Endometrium (tissue), 2 donors: ENCODE measurements around the gene MACF1.
"Not testable (repeated sequence)": the region's sequence is repeated elsewhere in the genome, so short reads cannot be mapped to it uniquely, and the experiment has no call there.

ENCODE experiments used
- FAIRE-seq: peaks from 2 replicates; lab custom pipeline; 2012; peaks lifted over from hg19 to GRCh38; lab: Jason Lieb, UNC
- donor health status: control.
- donor health status: control.

MACF1 gene

DNA sequence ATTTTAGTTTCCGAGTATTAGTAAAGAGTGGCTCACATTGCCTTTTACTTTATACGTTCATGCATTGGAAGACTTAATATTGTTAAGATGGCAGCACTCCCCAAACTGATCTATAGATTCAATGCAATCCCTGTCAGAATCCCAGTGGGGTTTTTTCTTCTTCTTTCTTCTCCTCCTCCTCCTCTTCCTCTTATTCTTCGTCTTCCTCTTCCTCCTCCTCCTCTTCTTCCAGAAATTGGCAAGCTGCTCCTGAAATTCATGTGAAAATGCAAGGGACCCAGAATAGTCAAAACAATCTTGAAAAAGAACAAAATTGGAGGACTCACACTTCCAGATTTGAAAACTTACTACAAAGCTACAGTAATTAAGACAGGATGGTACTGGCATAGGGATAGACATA is 23.2 kb upstream of the MACF1 start:
- FAIRE-seq, result no peak

DNA sequence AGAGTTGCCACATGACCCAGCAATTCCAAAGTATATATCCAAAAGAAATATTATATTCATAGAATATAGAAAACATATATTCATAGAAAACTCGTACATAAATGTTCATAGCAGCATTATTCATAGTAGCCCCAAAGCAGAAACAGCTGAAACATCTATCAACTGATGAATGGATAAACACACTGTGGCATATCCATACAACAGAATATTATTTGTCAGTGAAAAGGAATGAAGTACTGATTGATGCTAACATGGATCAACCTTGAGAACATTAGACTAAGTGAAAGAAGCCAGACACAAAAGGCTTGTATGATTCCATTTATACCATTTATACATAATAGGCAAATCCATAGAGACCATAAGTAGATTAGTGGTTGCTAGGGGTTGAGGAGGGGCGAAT is 21.7 kb upstream of the MACF1 start:
- FAIRE-seq, result no peak

DNA sequence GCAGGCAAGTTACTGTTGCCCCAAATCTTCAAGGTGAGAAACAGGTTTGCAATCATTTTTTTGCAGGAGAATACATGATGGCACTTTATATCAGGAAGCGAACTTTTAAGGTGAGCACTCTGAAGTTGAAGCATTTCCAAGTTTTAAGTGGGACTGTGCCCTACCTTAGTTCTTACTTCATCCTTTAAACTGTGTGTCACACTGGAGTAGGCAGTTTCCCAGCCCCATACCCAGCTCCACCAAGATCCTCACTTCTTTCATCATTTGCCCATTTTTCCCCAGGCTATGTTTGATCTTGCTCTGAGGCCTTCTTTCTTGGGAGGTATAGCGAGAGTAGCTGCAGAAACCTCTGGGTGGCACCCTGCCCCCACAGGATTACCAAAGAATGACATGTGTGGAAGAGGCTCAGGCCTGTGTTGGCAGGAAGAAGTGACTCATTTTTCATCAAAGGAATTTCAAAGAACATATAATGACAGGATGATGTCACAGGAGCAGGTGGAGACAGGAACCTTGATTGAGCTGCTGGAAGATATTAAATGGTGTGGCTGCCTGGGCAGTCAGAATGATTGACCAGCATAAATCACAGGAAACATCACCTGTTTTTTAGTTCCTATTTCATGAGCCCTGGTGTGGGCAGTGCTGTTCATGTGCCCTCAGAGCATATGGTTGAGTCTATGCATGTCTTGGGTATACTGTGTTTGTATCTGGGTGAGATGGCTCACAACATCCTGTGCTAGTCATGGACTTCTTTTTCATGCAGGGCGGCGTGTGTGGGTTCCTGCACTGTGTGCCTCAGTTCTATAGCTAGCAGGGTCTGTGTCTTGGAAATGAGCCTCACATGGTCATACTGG is 20.8 kb upstream of the MACF1 start:
- no peak for FAIRE-seq

DNA sequence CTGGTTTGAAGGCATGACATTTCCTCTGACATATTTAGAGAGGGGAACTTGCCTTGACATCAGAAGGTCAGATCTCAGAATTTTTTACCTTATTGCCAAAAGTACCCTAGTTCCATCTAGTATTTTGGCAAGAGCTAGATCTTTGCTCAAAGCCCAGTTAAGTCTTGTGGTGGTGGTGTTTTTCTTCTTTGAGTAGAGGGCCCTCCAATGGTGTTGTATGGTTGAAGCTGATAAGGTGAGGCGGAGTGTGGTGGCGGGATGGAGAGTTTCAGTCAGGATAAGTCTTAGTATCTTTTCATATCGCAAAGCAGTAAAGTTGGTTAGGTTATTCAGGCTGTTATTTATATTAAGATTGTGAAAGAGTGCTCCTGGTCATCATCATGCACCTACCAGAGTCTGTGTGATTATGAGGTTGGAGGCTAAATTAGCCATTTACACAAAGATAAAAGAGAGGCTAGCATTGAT is 20.1 kb upstream of the MACF1 start:
- no peak for FAIRE-seq

DNA sequence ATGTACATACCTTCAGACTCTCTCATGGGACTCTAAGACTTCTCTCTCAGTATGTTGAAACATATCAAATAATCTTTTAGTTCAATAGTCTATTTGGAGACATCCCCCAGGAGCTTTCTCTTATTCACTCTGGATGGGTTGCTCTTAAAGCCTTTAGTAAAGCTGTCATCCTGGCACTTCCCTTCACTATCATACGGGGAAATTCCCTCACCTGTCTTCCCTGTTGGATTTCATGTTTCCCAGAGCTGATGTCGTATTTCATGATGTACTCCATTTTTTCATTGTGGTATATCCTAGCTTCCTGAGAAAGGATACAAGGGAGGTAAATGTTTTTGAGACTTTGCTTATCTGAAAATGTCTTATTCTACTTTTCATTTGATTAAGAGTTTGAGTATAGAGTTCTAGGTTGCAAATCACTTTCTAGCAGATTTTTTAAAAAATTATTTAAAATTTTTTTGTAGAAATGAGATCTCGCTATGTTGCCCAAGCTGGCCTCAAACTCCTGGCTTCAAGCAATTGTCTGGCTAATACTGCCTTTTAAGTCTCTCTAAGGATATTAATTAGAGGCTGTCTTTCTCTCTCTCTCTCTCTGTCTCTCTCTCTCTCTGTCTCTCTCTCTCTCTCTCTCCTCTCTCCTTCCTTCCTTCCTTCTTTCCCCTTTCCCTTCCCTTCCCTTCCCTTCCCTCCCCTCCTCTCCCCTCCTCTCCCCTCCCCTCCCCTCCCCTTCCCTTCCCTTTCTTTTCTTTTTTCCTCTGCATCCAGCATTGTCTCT is 17.0 kb upstream of the MACF1 start:
- no peak for FAIRE-seq

DNA sequence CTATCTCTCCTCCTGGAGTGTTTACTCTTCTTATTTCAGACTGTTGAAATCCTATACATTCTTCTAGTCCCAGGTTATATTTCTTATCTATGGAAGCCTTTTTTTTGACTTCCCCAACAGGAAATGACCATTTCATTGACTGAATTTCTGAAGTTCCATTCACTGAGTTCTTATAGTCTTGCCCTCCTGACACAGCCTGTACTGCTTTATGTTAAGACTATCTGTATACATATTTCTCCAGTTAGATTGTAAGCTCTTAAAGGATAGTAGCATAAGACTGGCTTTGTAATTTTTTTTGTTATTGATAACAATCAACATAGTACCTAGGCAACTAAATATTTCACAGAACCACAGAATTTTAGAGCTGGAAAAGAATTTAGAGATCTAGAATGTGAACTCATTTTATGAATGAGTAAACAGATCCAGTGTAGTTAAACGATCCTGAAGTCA is 14.9 kb upstream of the MACF1 start:
- no peak for FAIRE-seq

DNA sequence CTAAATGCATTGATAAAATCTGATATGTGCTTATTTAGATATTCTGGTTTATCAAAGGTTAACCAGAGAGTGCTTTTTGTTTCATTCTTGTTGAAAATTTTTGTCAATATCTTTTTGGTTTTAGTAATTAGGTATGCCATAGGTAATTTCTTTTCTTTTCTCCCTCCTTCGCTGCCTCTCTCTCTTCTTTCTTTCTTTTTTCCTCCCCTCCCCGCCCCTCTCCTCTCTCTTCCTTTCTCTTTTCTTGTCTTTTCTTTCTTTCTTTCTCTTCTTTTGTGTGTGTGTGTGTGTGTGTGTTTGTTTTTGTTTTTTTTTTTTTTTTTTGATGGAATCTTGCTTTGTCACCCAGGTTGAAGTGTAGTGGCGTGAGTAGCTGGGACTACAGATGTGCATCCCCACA is 14.4 kb upstream of the MACF1 start:
- no peak for FAIRE-seq

DNA sequence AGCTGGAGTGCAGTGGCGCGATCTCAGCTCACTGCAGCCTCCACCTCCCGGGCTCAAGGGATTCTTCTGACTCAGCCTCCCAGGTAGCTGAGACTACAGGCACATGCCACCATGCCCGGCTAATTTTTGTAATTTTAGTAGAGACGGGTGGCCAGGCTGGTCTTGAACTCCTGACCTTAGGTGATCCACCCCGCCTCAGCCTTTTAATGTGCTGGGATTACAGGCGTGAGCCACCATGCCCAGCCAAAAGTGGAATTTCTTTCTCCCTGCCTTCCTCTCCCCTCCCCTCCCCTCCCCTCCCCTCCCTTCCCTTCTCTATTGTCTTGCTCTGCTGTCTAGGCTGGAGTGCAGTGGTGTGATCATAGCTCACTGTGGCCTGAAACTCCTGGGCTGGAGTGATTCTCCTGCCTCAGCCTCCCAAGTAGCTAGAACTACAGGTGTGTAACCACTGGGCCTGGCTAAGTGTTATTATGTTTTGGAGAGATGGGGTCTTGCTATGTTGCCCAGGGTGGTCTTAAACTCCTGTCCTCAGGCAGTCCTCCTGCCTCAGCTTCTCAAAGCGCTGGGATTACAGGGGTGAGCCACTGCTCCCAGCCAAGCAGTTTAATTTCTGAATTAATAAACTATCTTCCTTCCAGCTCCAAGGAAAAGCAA is 10.0 kb upstream of the MACF1 start:
- no peak for FAIRE-seq

DNA sequence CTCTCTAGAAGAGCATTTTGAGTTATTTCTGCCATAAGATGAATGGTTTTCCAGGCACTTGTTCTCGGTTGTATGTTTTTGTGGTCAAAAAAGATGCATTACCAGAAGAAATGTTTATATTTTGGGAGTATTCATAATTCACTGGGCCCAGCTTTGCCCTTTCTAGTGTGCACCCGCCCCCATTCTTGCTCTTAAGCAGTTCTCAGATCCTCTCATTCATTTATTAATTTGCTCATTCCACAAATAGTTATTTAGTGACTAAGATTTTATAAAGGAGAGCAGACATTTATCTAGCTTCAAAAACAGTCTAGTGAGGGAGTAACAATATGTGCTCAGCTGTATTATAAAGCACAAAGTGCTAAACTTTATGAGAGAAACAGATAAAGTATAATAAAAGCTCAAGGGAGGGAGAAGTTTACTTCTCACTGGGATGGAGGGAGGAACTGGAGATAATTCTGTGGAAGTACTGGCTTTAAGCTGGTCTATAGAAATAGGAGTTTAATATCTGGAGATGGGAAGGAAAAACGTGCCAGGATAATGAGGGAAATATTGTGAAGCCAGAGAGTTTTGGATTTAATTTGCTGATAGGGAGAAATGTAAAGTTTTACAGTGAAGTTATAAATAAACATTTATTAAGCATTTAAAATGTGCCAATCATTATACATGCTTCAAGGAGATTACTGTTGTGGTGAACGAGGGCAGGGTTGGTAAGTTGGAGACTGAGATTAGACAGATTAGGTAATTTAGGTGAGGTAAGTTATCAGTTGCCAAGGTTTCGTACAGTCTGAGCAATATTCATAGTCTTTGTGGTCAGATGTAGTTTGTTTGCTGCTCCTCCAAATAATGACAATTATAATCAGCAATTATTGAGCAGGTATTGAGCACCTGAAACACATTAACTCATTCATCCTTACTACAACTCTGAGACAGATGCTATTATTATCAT is 9.1 kb upstream of the MACF1 start:
- FAIRE-seq, result peak; percentile 85

DNA sequence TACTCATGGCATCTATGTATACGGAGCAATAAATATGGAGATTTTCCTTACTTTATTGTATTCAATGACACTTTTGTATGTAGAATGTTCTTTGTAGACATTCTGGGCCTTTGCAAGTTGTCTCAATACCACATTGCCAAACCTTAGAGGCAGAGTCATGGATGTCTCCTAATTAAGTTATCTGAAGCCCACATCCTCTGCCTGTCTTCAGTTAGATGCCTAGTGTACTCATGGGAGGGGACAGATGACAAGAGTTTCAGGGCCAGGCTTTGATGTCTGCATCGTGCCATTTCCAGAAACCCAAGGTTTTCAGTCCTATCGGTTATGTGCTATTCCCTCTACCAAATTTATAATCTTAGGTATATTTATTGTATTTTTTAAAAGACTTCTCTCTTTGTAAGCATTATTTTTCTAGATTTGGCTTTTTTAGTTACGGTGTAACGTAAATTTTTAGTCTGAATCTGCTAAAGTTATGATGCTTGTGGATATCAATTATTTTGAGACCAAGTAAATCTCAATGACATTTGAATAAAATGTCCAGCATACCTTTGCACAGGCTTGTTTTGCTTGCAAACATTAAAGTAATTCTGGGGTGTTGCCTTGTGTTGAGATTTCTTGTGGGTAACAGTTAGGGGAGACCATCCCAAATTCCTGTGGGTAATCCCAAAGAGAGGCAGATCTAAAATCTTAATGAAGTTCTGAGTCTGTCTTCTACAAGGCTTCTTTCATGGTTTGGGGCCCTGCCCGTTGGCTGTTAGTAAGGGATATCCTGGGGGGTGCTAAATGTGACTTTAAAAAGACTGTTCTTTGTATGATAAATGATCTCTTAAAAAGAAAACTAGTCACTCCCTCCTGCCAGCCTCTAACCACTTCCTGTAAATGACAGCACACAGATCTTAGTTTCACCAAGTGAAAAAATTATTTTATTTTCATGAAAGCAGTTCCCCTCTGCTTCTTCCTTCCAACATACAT is 8.0 kb upstream of the MACF1 start:
- FAIRE-seq, result no peak

DNA sequence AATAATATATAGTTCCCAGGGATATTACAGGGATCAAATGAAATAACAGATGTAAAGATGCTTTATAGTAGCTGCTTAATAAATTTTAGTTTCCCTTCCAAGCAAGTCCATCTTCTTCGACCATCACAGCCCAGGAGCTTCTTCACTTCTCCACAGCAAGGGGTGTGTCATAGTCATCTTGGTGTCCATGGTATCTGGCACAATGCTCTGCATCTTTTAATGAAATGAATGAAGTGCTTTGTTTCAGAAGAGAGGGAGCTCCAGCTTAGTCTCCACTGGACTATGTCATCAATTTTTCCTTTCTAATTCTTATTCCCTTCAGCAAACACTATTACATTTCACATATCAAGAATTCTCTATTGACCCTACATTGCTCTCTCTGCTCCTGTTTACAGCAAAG is 4.9 kb upstream of the MACF1 start:
- FAIRE-seq, result no peak

DNA sequence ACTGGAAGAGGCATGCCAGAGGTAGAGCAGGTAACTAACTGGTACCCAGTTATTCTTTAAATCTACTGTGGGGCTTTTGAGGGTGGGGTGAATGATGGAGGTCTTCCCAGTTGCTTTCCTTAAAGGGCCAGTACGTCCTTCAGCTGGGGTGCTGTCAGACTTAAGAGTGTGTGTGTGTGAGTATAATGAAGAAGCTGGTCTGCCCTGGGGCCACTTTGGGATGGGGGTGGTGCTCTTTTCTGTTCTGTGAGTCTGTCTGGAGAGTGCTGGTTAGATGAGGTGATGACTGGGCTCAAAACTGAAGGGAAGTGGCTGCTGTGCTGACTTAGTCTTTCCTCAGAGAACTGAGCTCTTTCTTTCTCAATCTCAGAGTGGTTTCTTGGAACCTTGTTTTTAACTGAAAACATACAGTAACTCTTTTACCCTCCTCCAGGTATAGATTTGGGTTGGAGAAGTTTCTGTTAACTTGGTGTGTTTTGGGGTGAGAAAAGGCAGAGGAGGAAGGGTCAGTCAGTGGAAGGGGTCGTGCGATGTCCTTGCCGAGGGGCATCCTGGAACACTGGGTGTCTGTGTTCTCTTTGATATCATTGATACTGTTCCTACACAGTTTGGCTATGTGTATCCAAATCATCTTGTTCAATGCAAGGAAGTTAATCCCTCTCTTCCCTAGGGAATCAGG is 746 bp downstream of the MACF1 start:
- no peak for FAIRE-seq

DNA sequence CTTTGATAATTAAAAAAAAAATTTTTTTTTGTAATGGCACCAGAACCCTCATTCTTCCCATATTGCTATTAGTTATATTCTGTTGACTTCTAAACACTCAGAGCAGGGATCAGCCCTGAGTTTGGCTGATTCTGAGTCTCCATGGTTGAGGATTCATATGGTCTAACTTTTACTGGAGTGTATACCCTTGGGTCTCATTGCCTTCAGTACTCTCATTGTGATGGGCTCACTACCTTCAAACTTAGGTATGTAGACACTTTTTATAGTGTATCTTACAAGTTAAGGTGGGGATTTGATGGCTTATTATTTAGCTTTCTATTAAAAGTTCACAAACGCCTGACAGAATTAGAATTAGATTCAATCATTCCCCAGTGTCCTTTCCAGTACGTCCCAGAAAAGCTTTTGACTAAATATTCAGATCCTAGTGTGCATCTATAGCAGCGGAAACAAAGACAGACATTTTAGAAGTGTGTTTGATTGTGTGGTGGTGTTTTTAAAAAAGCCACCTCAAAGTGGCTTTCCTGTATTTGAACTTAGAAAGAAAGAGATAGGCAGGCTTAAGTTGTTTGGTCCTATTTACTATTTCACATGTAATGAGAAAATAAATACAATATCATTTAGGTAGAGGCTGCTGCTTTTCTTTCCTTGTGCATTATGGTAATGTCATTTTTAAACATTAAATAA is 1.4 kb downstream of the MACF1 start:
- no peak for FAIRE-seq

DNA sequence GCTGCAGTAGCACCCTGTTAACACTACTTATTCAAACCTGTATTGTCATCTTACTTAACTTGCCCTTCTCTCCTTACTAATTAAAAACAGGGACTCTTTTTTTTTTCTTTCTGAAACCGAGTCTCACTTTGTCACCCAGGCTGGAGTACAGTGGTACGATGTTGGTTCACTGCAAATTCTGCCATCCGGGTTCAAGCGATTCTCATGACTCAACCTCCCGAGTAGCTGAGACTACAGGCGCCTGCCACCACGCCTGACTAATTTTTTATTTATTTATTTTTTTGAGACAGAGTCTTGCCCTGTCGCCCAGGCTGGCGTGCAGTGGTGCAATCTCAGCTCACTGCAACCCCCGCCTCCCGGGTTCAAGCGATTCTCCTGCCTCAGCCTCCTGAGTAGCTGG is 3.9 kb downstream of the MACF1 start:
- not testable (repeated sequence) for FAIRE-seq

DNA sequence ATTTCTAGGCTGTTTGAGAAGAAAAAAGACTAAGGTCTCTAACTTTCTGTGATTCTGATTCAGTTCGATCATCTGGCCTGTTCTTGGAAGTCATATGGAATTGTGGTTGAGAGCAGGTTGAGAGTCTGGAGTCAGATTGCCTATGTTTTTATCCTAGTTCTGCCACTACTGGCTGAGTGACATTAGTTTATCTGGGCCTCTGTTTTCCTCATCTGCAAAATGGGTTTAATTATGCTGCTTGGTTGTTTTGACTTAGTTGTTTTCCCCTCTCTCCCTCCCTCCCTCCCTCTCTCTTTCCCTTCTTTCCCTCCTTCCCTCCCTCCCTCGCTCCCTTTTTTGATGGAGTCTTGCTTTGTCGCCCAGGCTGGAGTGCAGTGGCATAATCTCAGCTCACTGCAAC is 6.2 kb downstream of the MACF1 start:
- FAIRE-seq, result no peak

DNA sequence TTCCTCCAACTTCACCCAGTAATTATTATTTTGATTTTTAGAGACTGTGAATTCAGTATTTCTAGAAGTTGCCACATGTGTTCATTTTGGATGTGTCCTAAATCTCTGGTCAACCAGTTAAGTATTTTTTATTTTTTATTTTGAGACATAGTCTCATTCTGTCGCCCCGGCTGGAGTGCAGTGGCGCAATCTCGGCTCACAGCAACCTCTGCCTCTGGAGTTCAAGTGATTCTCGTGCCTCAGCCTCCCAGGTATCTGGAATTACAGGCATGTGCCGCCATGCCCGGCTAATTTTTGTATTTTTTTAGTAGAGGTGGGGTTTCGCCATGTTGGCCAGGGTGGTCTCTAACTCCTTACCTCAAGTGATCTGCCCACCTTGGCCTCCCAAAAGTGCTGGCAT is 8.0 kb downstream of the MACF1 start:
- FAIRE-seq, result no peak

DNA sequence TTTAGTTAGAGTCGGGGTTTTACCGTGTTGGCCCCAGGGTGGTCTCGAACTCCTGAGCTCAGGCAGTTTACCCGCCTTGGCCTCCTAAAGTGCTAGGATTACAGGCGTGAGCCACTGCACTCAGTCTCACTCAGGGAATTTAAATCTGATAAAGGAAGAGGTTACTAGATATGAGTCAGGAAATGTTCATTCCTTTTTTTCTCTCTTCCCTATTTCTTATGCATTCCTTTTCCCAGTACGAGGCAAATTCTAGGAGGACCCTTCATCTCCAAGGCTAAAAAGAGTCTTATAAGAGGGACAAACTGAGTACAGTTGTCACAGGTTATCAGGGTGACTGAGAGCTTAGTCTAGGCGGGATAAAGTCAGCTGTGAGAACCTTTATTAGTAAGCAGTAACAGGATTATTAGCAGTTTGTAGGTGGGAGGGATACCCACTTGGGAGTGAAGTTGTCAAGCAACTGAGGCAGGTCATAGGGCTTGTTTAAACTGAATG is 9.1 kb downstream of the MACF1 start:
- FAIRE-seq, result no peak

DNA sequence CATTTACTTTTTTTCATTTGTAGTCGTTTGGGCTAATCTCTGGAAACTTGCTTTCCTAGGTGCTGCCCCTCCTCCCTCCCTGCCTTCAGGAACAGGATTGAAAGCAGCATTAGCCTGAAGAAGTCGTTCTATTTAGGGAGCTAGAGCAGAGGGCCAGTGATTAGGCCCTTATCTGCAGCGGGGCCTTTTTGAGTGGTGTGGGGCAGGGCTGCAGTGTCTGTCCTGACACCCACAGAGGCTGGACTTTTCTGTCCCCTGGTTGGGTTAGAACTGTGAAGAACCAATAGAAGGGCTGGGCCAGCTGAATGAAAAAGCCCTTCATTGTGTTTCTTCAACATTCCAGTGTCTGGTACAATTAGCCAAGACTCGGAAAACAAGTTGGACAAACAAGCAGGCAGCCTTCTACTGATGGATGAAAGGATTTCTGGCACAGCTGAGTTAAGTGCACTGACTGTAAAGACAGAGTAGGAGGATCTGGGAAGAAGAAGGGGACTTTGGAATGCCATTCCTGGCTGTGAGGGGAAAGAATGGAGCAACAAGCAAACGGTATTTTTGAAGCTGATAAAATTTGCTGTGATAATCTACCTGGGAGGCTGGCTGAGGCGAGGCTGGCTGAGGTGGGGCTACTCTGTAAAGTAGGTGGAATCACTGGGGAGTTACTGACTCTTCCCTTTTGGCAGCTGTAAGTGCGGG is 9.7 kb downstream of the MACF1 start:
- FAIRE-seq, result no peak

DNA sequence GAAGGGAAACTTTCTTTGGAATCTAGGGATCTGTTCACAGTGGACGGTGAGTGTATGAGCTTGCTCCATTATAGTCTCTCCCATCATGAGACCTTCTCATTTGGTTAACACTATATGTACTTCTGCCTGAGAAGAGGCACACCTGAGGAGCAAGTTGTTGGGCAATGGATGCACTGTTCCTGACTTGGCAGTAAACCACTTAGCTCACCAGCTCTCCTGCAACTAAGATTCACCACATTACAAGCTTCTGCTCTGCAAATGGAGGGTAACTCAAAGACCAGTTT is 10.2 kb downstream of the MACF1 start:
- no peak for FAIRE-seq
